Measurements from ENCODE around the gene YWHAB.
"Not testable (repeated sequence)": the region's sequence is repeated elsewhere in the genome, so short reads cannot be mapped to it uniquely, and the experiment has no call there.

The YWHAB gene

DNA sequence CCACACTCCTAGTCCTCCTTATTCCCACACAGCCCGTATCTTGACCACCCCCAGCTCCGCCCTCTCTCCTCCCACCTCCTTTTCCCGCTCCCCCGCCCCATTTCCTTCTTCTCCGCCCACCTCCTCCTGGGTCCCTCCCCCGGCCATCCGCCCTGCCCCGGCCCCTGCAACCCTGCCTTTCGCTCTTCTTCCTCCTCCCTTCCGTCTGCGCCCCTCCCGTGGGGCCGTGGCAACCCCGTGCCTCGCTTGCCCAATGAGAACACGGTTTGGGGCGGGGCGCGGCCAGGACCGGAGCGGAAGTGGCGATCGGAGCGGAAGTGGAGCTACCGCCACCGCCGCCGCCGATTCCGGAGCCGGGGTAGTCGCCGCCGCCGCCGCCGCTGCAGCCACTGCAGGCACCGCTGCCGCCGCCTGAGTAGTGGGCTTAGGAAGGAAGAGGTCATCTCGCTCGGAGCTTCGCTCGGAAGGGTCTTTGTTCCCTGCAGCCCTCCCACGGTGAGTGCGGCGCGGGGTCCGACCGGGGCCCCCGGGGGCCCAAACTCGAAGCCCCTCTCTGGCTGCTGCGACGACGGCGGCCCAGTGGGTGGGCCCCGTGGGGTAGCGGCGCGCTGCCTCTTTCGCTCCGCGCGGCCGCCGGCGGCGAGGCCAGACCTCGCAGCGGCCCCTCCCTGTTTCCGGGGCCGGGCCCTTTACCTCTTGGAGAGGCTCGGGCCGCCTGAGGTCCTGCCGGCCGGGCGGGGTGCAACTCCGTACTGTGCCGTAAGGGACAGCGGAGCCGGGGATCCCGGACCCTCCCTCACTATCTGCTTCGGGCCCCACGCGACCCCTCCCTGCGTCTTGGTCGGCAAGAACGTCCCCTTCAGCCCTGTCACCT is at the start of gene YWHAB:
YWHAB (plus strand) TSS at position 314 of the 874 bp plus-strand sequence. CDS start 15,829 bp downstream, outside the sequence.
- peak; percentile 96 for DNase-seq

DNA sequence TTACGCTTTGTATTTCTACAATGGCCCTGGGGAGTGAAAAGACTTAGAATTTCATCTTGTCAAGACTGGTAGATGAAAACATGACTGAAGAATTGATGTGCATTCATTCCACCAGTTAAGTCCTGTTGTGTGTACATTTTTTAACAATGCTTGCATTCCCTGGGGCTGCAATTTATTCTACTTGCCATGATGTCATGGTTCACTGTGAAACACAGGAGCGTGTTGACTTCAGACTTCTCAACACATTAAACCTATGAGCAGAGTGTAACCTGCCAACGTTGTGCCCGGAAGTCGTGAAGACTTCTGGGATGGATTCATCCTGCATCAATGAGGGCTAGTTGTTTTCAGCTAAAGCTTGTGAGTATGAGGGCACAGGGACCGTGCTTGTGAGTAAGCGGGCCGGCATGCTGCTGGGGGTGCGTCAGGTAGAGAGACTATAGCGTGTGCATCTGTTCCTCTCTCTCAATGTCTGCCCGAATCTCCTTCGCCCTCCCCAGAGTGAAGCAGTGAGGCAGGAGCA is 48.8 kb upstream of the YWHAB start:
- no peak for DNase-seq

GRCh38 chr20:44837946-44838345 is 47.6 kb upstream of the YWHAB start:
- DNase-seq, result no peak

DNA sequence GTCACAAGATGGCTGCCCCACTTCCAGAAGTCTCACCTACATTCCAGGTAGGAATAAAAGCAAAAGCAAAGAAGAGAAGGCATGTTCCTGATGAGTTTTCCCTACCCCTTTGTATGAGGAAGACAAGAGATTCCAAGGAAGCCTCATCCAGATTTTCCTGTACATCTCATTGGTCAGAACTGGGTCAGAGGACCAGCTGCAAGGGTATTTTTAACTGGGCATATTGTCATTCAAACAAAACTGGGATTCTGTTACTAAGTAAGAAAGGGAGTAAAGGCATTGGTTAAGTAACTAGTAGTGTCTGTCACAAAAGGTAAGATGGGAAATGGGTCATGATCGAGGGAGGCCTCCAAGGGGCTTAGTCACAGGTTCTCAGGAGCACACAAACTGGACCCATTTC is 47.0 kb upstream of the YWHAB start:
- no peak for DNase-seq

DNA sequence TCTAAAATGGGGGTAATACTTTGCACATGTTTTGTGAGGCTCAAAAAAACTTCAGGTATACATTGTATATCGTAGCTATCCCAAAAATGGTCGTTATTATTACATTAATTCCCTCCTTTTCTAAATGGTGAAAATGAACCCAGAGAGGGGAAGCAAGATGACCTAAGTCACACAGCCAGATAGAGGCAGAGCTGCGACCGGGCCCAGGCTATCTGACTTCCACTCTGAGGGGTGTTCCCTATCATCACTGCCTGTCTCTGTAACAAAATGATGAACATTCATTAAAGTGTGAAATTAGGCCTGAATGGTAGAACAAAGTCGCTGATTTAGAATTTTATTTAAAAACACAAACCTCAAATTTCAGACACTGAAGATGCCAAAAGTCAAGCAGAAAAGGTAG is 46.0 kb upstream of the YWHAB start:
- no peak for DNase-seq

DNA sequence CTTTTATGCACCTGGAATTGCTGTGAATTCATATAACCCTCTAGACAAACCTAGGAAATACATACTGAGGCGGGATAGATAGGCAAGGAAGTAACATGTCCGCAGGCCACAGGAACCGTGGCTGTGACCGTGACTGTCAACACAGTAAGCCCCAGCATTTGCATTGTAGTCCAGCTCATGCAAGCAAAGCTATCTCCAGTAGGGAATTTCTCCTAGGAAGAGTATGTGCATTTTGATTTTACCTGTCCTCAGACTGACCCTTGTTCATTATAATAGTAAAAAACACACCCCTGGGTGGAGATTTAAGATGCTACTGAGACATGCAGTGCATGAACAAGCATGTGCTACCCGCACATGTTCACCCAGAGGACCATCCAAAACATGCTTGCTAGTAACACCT is 44.7 kb upstream of the YWHAB start:
- DNase-seq, result no peak

DNA sequence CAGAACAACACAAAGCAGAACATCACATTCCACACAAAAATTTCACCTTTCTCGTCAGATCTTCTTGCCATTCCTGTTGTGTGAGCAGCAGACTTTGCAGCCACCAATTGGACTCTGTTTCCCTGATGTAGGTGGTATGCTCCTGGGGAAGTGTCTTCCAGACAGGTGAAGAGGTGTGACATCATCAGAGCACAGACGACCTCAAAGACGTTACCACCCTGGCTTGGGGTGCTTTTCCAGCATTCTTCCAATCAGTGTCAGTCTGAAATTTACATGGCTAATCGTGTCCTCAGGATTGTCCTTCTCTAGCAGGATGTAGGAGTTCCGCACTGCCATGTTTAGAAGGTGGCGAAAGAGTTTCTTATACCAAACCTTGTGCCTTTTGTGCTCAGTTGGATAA is 43.5 kb upstream of the YWHAB start:
- no peak for DNase-seq

- no peak for DNase-seq
These were observed 41.6 kb upstream of the YWHAB start for GRCh38 chr20:44843876-44844275.

GRCh38 chr20:44848254-44849015 is 37.1 kb upstream of the YWHAB start:
- no peak for DNase-seq

DNA sequence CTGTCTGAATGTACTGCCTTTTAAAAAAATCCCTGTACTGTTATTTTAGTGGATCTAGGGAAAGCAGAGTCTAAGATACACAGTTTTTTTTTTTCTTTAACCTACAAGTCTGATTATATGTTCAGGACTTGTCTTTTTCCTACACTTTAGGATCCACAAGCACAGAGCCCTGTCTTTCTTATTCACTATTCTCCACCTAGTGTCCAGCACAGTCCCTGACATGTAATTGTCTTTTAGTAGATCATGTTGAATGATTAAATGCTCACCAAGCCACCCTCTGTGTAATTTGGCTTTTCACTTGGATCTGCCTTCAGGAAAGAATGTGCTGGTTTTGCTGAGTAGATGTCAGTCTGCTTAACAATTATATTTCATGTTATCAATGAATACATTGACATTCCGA is 35.8 kb upstream of the YWHAB start:
- DNase-seq, result no peak

GRCh38 chr20:44850272-44850671 is 35.2 kb upstream of the YWHAB start:
- no peak for DNase-seq

- no peak for DNase-seq
These were observed 34.7 kb upstream of the YWHAB start for GRCh38 chr20:44850837-44851236.

DNA sequence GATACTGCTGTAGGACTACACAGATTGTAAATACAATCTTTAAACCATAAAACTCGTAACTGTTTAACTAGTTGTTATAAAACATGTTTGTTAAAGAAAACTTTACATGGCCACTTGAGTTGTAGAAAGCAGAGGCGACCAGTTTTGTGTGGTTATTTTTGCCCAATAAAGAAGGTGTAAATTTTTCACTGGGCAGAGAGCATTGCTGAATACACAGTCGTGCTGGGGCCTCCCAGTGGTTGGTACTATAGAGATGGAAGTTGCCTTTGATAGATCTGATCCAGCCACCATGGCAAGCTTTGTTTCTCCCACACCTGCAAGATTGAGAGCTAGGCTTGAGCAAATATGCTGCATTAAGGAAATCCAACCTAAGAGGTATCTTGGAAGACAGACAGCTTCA is 34.0 kb upstream of the YWHAB start:
- DNase-seq, result no peak

DNA sequence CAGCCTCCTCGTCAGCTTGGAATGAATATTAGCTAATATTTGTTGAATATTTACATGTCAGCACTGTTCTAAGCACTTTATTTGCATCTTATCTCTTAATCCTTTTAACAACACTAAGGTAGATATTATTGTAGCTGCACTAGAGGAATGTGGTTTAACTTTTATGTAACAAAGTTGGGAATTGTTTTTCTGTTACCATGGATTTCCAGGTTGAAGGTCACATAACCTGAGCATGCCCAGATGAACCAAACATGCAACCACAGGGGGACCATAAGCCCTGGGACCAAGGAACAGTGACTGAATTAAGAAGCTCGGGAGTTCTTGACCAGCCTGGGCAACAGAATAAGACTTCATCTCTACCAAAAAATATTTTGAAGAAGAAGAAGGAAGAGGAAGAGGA is 29.1 kb upstream of the YWHAB start:
- DNase-seq, result no peak

DNA sequence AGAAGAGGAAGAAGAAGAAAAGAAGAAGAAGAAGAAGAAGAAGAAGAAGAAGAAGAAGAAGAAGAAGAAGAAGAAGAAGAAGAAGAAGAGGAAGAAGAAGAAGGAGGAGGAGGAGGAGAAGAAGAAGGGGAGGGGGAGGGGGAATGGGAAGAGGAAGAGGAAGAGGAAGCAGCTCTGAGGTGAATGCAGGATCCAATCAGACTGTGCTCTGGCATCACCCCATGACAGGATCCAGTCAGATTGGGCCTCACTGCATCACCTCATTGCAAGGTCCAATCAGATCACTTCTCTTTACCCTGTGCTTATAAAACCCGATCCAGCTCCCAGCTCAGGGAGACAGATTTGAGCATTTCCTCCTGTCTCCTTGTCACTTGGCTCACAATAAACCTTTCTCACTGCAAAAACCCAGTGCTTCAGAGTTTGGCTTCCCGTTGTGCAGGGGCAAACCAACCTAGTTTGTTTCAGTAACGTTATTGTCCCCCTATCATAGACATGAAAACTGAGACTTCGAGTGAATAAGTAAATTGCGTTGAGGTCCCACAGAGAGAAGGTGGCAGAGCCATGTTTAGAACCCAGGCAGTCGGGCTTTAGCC is 28.6 kb upstream of the YWHAB start:
- DNase-seq, result no peak

- no peak for DNase-seq
These were observed 26.7 kb upstream of the YWHAB start for GRCh38 chr20:44858606-44859360.

- no peak for DNase-seq
These were observed 23.9 kb upstream of the YWHAB start for GRCh38 chr20:44861531-44862006.

DNA sequence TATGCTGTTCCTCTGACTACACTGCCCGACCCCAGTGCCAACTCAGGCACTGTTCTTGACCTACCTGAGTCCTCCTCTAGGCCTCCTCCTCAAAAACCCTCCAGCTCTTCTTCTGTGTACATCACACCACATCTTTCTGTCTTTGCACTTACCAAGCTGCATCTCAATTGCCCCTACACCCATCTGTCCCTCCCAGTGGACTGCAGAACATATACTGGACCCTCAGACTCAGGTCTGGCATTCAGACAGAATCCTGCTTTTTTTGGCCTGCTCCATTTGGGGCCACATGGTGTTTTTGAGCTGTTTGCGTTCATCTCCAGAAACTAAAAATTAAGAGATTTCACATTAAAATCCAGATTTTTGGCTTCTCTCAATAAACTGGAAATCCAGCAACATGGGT is 23.2 kb upstream of the YWHAB start:
- no peak for DNase-seq

- not testable (repeated sequence) for DNase-seq
These were observed 22.0 kb upstream of the YWHAB start for GRCh38 chr20:44863365-44864084.

- not testable (repeated sequence) for DNase-seq
These were observed 21.0 kb upstream of the YWHAB start for GRCh38 chr20:44864493-44864892.

DNA sequence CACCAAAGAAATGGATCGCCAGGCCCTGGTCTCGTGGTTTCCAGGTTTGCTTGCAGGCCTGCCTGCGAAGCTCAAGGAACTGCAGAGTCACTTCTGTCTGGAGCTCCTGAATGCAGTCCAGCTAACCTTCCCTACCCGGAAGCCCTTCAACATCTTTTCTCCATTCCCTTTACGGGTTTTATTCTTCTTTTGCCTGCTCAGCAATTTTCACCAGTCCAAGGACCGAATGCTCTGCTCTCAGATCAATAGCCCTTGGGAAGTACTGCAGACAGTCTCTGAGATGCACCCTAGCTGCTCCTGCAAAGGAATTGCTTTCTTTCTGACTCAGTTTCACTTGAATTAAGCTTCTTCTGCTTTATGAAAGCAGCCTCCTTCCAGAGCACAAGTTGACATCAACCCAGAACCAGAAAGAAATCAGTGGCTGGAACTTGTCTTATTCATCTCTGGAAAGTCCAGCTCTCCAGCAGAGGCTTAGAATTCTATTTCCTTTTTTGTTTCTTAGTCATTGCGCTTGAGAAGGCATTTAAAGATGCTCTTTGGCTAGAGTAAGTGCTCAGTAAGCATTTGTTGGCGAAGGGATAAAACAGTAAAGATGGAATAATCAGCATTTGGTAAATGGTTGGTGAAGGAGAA is 18.7 kb upstream of the YWHAB start:
- no peak for DNase-seq

Data from activated T-cell treated with anti-CD3 and anti-CD28 coated beads, Interleukin-2, amount 50 U/mL, for 1 hour (primary cell).